ENCODE data around the gene CLEC16A. TPM values are rescaled to one million over a fixed set of nuclear protein-coding genes. Genes with fewer than 3 reads are reported as not detected.
A peak's percentile ranks its signal among the peaks of the same experiment; 100 is the strongest.

Gene CLEC16A
- total RNA-seq, 1 donor from 2014 or later = 14.6 TPM

- no peak overlapping the region for H3K27ac ChIP-seq (ENCODE audit: low read depth, low read length)
Measured at GRCh38 chr16:11082108-11082859, 137.9 kb downstream of the CLEC16A start.

GRCh38 chr16:11082860-11083388 is 138.6 kb downstream of the CLEC16A start:
- H3K9me3 ChIP-seq (ENCODE audit: control insufficient read depth in 3 of 3, low read length in 3 of 3) = no peaks in the 10 kb centered on the region
- H3K4me1 ChIP-seq (ENCODE audit: control insufficient read depth in 3 of 3, insufficient read depth in 3 of 3, low read length in 3 of 3) = peaks cover 25 to 32% (median 31%) of the 10 kb centered on the region in 3 donors
- H3K9ac ChIP-seq (ENCODE audit: low read depth in 1 of 3, low read length in 3 of 3) = no peak overlapping the region
- no peak overlapping the region for H3K4me3 ChIP-seq (ENCODE audit: low read length in 3 of 3)
- H3K36me3 ChIP-seq (ENCODE audit: control insufficient read depth in 3 of 3, insufficient read depth in 3 of 3, low read length in 3 of 3) = peaks cover 0 to 3% (median 0%) of the 10 kb centered on the region in 3 donors
- no peaks in the 10 kb centered on the region for H3K27me3 ChIP-seq (ENCODE audit: control insufficient read depth in 3 of 3, insufficient read depth in 3 of 3, low read length in 3 of 3)
- H3K27ac ChIP-seq (ENCODE audit: low read depth, low read length) = no peak overlapping the region

More at GRCh38 chr16:11082108-11082859, 137.9 kb downstream of the CLEC16A start:
- H3K9ac ChIP-seq (ENCODE audit: low read depth in 1 of 3, low read length in 3 of 3) = no peak overlapping the region
- H3K4me3 ChIP-seq (ENCODE audit: low read length in 3 of 3) = no peak overlapping the region
- H3K4me1 ChIP-seq (ENCODE audit: control insufficient read depth in 3 of 3, insufficient read depth in 3 of 3, low read length in 3 of 3) = peaks cover 25 to 36% (median 32%) of the 10 kb centered on the region in 3 donors
- no peaks in the 10 kb centered on the region for H3K36me3 ChIP-seq (ENCODE audit: control insufficient read depth in 3 of 3, insufficient read depth in 3 of 3, low read length in 3 of 3)
- no peaks in the 10 kb centered on the region for H3K9me3 ChIP-seq (ENCODE audit: control insufficient read depth in 3 of 3, low read length in 3 of 3)
- H3K27me3 ChIP-seq (ENCODE audit: control insufficient read depth in 3 of 3, insufficient read depth in 3 of 3, low read length in 3 of 3) = no peaks in the 10 kb centered on the region

GRCh38 chr16:11084484-11084875 is 140.1 kb downstream of the CLEC16A start:
- Histone ChIP-seq H3K27ac (ENCODE audit: low read depth, low read length) (peak overlapping the region; percentile 68), H3K27me3 (ENCODE audit: control insufficient read depth in 3 of 3, insufficient read depth in 3 of 3, low read length in 3 of 3) (no peaks in the 10 kb centered on the region), H3K4me1 (ENCODE audit: control insufficient read depth in 3 of 3, insufficient read depth in 3 of 3, low read length in 3 of 3) (peaks cover 12 to 21% (median 16%) of the 10 kb centered on the region in 3 donors), H3K36me3 (ENCODE audit: control insufficient read depth in 3 of 3, insufficient read depth in 3 of 3, low read length in 3 of 3) (peaks cover 0 to 8% (median 0%) of the 10 kb centered on the region in 3 donors), H3K9ac (ENCODE audit: low read depth in 1 of 3, low read length in 3 of 3) (peak overlapping the region in 1 of 3 donors; percentile 51), H3K9me3 (ENCODE audit: control insufficient read depth in 3 of 3, low read length in 3 of 3) (no peaks in the 10 kb centered on the region), H3K4me3 (ENCODE audit: low read length in 3 of 3) (no peak overlapping the region)

- Histone ChIP-seq H3K9ac (ENCODE audit: low read depth in 1 of 3, low read length in 3 of 3) (peak overlapping the region in 1 of 3 donors; percentile 51), H3K27ac (ENCODE audit: low read depth, low read length) (peak overlapping the region; percentile 68), H3K4me3 (ENCODE audit: low read length in 3 of 3) (no peak overlapping the region), H3K9me3 (ENCODE audit: control insufficient read depth in 3 of 3, low read length in 3 of 3) (no peaks in the 10 kb centered on the region), H3K36me3 (ENCODE audit: control insufficient read depth in 3 of 3, insufficient read depth in 3 of 3, low read length in 3 of 3) (peaks cover 0 to 8% (median 0%) of the 10 kb centered on the region in 3 donors), H3K27me3 (ENCODE audit: control insufficient read depth in 3 of 3, insufficient read depth in 3 of 3, low read length in 3 of 3) (no peaks in the 10 kb centered on the region), H3K4me1 (ENCODE audit: control insufficient read depth in 3 of 3, insufficient read depth in 3 of 3, low read length in 3 of 3) (peaks cover 8 to 18% (median 15%) of the 10 kb centered on the region in 3 donors)
Measured at GRCh38 chr16:11084876-11085485, 140.6 kb downstream of the CLEC16A start.

- no peak overlapping the region for H3K4me3 ChIP-seq (ENCODE audit: low read length in 3 of 3)
- no peak overlapping the region for H3K9ac ChIP-seq (ENCODE audit: low read depth in 1 of 3, low read length in 3 of 3)
- H3K27ac ChIP-seq (ENCODE audit: low read depth, low read length) = no peak overlapping the region
- H3K9me3 ChIP-seq (ENCODE audit: control insufficient read depth in 3 of 3, low read length in 3 of 3) = no peaks in the 10 kb centered on the region
- peaks cover 7 to 17% (median 14%) of the 10 kb centered on the region in 3 donors for H3K4me1 ChIP-seq (ENCODE audit: control insufficient read depth in 3 of 3, insufficient read depth in 3 of 3, low read length in 3 of 3)
- no peaks in the 10 kb centered on the region for H3K27me3 ChIP-seq (ENCODE audit: control insufficient read depth in 3 of 3, insufficient read depth in 3 of 3, low read length in 3 of 3)
- H3K36me3 ChIP-seq (ENCODE audit: control insufficient read depth in 3 of 3, insufficient read depth in 3 of 3, low read length in 3 of 3) = peaks cover 0 to 8% (median 0%) of the 10 kb centered on the region in 3 donors
Measured at GRCh38 chr16:11085916-11086315, 141.6 kb downstream of the CLEC16A start.

GRCh38 chr16:11087691-11088073 is 143.3 kb downstream of the CLEC16A start:
- H3K27ac ChIP-seq (ENCODE audit: low read depth, low read length) = no peak overlapping the region
- H3K27me3 ChIP-seq (ENCODE audit: control insufficient read depth in 3 of 3, insufficient read depth in 3 of 3, low read length in 3 of 3) = no peaks in the 10 kb centered on the region
- H3K9ac ChIP-seq (ENCODE audit: low read depth in 1 of 3, low read length in 3 of 3) = no peak overlapping the region

GRCh38 chr16:11088074-11088730 is 143.8 kb downstream of the CLEC16A start:
- H3K27ac ChIP-seq (ENCODE audit: low read depth, low read length) = no peak overlapping the region
- H3K27me3 ChIP-seq (ENCODE audit: control insufficient read depth in 3 of 3, insufficient read depth in 3 of 3, low read length in 3 of 3) = no peaks in the 10 kb centered on the region
- H3K36me3 ChIP-seq (ENCODE audit: control insufficient read depth in 3 of 3, insufficient read depth in 3 of 3, low read length in 3 of 3) = peaks cover 0 to 10% (median 4%) of the 10 kb centered on the region in 3 donors
- H3K9ac ChIP-seq (ENCODE audit: low read depth in 1 of 3, low read length in 3 of 3) = no peak overlapping the region
- H3K4me1 ChIP-seq (ENCODE audit: control insufficient read depth in 3 of 3, insufficient read depth in 3 of 3, low read length in 3 of 3) = peaks cover 7 to 17% (median 14%) of the 10 kb centered on the region in 3 donors
- H3K4me3 ChIP-seq (ENCODE audit: low read length in 3 of 3) = no peak overlapping the region
- no peaks in the 10 kb centered on the region for H3K9me3 ChIP-seq (ENCODE audit: control insufficient read depth in 3 of 3, low read length in 3 of 3)

More at GRCh38 chr16:11087691-11088073, 143.3 kb downstream of the CLEC16A start:
- H3K4me3 ChIP-seq (ENCODE audit: low read length in 3 of 3) = no peak overlapping the region
- peaks cover 7 to 17% (median 14%) of the 10 kb centered on the region in 3 donors for H3K4me1 ChIP-seq (ENCODE audit: control insufficient read depth in 3 of 3, insufficient read depth in 3 of 3, low read length in 3 of 3)
- peaks cover 0 to 10% (median 4%) of the 10 kb centered on the region in 3 donors for H3K36me3 ChIP-seq (ENCODE audit: control insufficient read depth in 3 of 3, insufficient read depth in 3 of 3, low read length in 3 of 3)
- H3K9me3 ChIP-seq (ENCODE audit: control insufficient read depth in 3 of 3, low read length in 3 of 3) = no peaks in the 10 kb centered on the region

- Histone ChIP-seq H3K4me1 (ENCODE audit: control insufficient read depth in 3 of 3, insufficient read depth in 3 of 3, low read length in 3 of 3) (peaks cover 7 to 17% (median 14%) of the 10 kb centered on the region in 3 donors), H3K27me3 (ENCODE audit: control insufficient read depth in 3 of 3, insufficient read depth in 3 of 3, low read length in 3 of 3) (no peaks in the 10 kb centered on the region), H3K36me3 (ENCODE audit: control insufficient read depth in 3 of 3, insufficient read depth in 3 of 3, low read length in 3 of 3) (peaks cover 0 to 10% (median 4%) of the 10 kb centered on the region in 3 donors), H3K4me3 (ENCODE audit: low read length in 3 of 3) (no peak overlapping the region), H3K27ac (ENCODE audit: low read depth, low read length) (no peak overlapping the region), H3K9ac (ENCODE audit: low read depth in 1 of 3, low read length in 3 of 3) (no peak overlapping the region), H3K9me3 (ENCODE audit: control insufficient read depth in 3 of 3, low read length in 3 of 3) (no peaks in the 10 kb centered on the region)
Measured at GRCh38 chr16:11088831-11089230, 144.5 kb downstream of the CLEC16A start.

GRCh38 chr16:11089504-11090124 is 145.2 kb downstream of the CLEC16A start:
- Histone ChIP-seq H3K4me1 (ENCODE audit: control insufficient read depth in 3 of 3, insufficient read depth in 3 of 3, low read length in 3 of 3) (peaks cover 7 to 10% (median 7%) of the 10 kb centered on the region in 3 donors), H3K9ac (ENCODE audit: low read depth in 1 of 3, low read length in 3 of 3) (no peak overlapping the region), H3K9me3 (ENCODE audit: control insufficient read depth in 3 of 3, low read length in 3 of 3) (no peaks in the 10 kb centered on the region), H3K27me3 (ENCODE audit: control insufficient read depth in 3 of 3, insufficient read depth in 3 of 3, low read length in 3 of 3) (no peaks in the 10 kb centered on the region), H3K36me3 (ENCODE audit: control insufficient read depth in 3 of 3, insufficient read depth in 3 of 3, low read length in 3 of 3) (peaks cover 0 to 10% (median 4%) of the 10 kb centered on the region in 3 donors), H3K27ac (ENCODE audit: low read depth, low read length) (no peak overlapping the region), H3K4me3 (ENCODE audit: low read length in 3 of 3) (no peak overlapping the region)

Data from skeletal muscle tissue (tissue), 4 donors.